ENCODE results near the gene MAPK1.

Gene MAPK1

GRCh38 chr22:21727768-21728167 is 139.7 kb downstream of the MAPK1 start:
- Histone ChIP-seq H4K20me1 (ENCODE audit: insufficient read depth, low read length) (no peaks in the 10 kb centered on the region), H3K27me3 (replicated peaks; ENCODE audit: insufficient read depth, low read length) (no peaks in the 10 kb centered on the region), H3K4me2 (ENCODE audit: low read depth, low read length) (no peak overlapping the region), H3K4me1 (ENCODE audit: low read length) (no peaks in the 10 kb centered on the region), H2AFZ (ENCODE audit: low read length) (no peak overlapping the region), H3F3A (ENCODE audit: insufficient read depth, low read length) (no peaks in the 10 kb centered on the region), H3K9me3 (replicated peaks; ENCODE audit: insufficient read depth, low read length) (no peaks in the 10 kb centered on the region), H3K4me3 (ENCODE audit: low read length) (no peak overlapping the region), H3K9me2 (replicated peaks; ENCODE audit: insufficient read depth, low read length) (no peaks in the 10 kb centered on the region), H3K36me3 (replicated peaks; ENCODE audit: insufficient read depth, low read length) (no peaks in the 10 kb centered on the region), H3K9ac (ENCODE audit: low read length) (no peak overlapping the region), H3K79me2 (ENCODE audit: low read length) (no peaks in the 10 kb centered on the region), H3K27ac (ENCODE audit: low read length) (no peak overlapping the region)
- no peak for DNase-seq
- TF ChIP-seq EZH2 (optimal IDR thresholded peaks at IDR 0.05; ENCODE audit: low read depth, low read length) = no peak
- TF ChIP-seq EZH2phosphoT487 (IDR thresholded peaks at IDR 0.05; ENCODE audit: low read length) = no peak
- TF ChIP-seq CTCF (IDR thresholded peaks at IDR 0.05; ENCODE audit: low read length) = no peak

GRCh38 chr22:21727159-21727558 is 140.3 kb downstream of the MAPK1 start:
- Histone ChIP-seq H3K36me3 (replicated peaks; ENCODE audit: insufficient read depth, low read length) (no peaks in the 10 kb centered on the region), H3K4me1 (ENCODE audit: low read length) (no peaks in the 10 kb centered on the region), H4K20me1 (ENCODE audit: insufficient read depth, low read length) (no peaks in the 10 kb centered on the region), H3K4me2 (ENCODE audit: low read depth, low read length) (no peak overlapping the region), H3K9me2 (replicated peaks; ENCODE audit: insufficient read depth, low read length) (no peaks in the 10 kb centered on the region), H3F3A (ENCODE audit: insufficient read depth, low read length) (no peaks in the 10 kb centered on the region), H2AFZ (ENCODE audit: low read length) (no peak overlapping the region), H3K27ac (ENCODE audit: low read length) (no peak overlapping the region), H3K9me3 (replicated peaks; ENCODE audit: insufficient read depth, low read length) (no peaks in the 10 kb centered on the region), H3K9ac (ENCODE audit: low read length) (no peak overlapping the region), H3K79me2 (ENCODE audit: low read length) (no peaks in the 10 kb centered on the region), H3K4me3 (ENCODE audit: low read length) (no peak overlapping the region), H3K27me3 (replicated peaks; ENCODE audit: insufficient read depth, low read length) (no peaks in the 10 kb centered on the region)
- no peak for DNase-seq
- no peak for TF ChIP-seq CTCF (IDR thresholded peaks at IDR 0.05; ENCODE audit: low read length)
- no peak for TF ChIP-seq EZH2phosphoT487 (IDR thresholded peaks at IDR 0.05; ENCODE audit: low read length)
- no peak for TF ChIP-seq EZH2 (optimal IDR thresholded peaks at IDR 0.05; ENCODE audit: low read depth, low read length)

GRCh38 chr22:21726650-21727049 is 140.8 kb downstream of the MAPK1 start:
- Histone ChIP-seq H3K27ac (ENCODE audit: low read length) (no peak overlapping the region), H3K9me3 (replicated peaks; ENCODE audit: insufficient read depth, low read length) (no peaks in the 10 kb centered on the region), H3F3A (ENCODE audit: insufficient read depth, low read length) (no peaks in the 10 kb centered on the region), H3K27me3 (replicated peaks; ENCODE audit: insufficient read depth, low read length) (no peaks in the 10 kb centered on the region), H3K4me2 (ENCODE audit: low read depth, low read length) (no peak overlapping the region), H3K36me3 (replicated peaks; ENCODE audit: insufficient read depth, low read length) (no peaks in the 10 kb centered on the region), H3K4me3 (ENCODE audit: low read length) (no peak overlapping the region), H3K9me2 (replicated peaks; ENCODE audit: insufficient read depth, low read length) (no peaks in the 10 kb centered on the region), H3K9ac (ENCODE audit: low read length) (no peak overlapping the region), H4K20me1 (ENCODE audit: insufficient read depth, low read length) (no peaks in the 10 kb centered on the region), H3K4me1 (ENCODE audit: low read length) (no peaks in the 10 kb centered on the region), H3K79me2 (ENCODE audit: low read length) (no peaks in the 10 kb centered on the region), H2AFZ (ENCODE audit: low read length) (no peak overlapping the region)
- DNase-seq = peak; percentile 36
- TF ChIP-seq CTCF (IDR thresholded peaks at IDR 0.05; ENCODE audit: low read length) (peak; percentile 25; the same call in 1 of the 2 replicates), EZH2phosphoT487 (IDR thresholded peaks at IDR 0.05; ENCODE audit: low read length) (no peak)

Measured in MM.1S (cell line).